ENCODE results near the gene DOCK11.

- TF ChIP-seq EZH2phosphoT487 (IDR thresholded peaks at IDR 0.05; ENCODE audit: low read depth, severe bottlenecking, unreplicated experiment): no peak
- TF ChIP-seq CTCF (IDR thresholded peaks at IDR 0.05; ENCODE audit: poor library complexity): no peak
- no peak for TF ChIP-seq EZH2 (IDR thresholded peaks at IDR 0.05; ENCODE audit: borderline replicate concordance)
These were observed 1.1 kb downstream of the DOCK11 start for GRCh38 chrX:118496763-118497079.

Measured in hepatocyte (in vitro differentiated cells).